Heart left ventricle (tissue), 13 donors: ENCODE measurements around the gene HOXB6.

Experiments
- CTCF ChIP-seq, 12 donors: fragments of 200-600 bp; sonication (generic) in 4 of 12; IDR thresholded peaks; one replicate each; pipeline versions ENCODE4 v1.5.0 to v1.8.0; 2018 to 2022; ENCODE audit warnings: antibody characterized with exemption in 12 of 12, mild to moderate bottlenecking in 5 of 12
- POLR2A ChIP-seq, 2 donors: fragments of 450-650 bp; IDR thresholded peaks; one replicate each; pipeline ENCODE4 v1.6.1; 2017; ENCODE audit warnings: antibody characterized with exemption in 2 of 2, mild to moderate bottlenecking in 2 of 2, moderate library complexity in 2 of 2
- donor health status: ischemic (EF 13 %, LVEDD 7.1; RV severe dilation, severe dysfunction).
- donor health status: DM: no; HTN: yes; CAD: no.
- donor health status: DM: no; HTN: no; CAD: no.
- donor health status: ischemic (EF 25% LVEDD 6.9; RV normal size, moderate dysfunction).
- donor health status: ischemic (EF 25% LVEDD 5.7; RV mildly dilated, moderate dysfunction).
- donor health status: ischemic (EF 35%, LVEDD 5.7; RV mildly dilated, moderate dysfunction).
- donor health status: nonischemic (EF 11% LVEDD 7.7; RV severe dilation, severe dysfunction).
- donor health status: DM: yes; HTN: yes; CAD: no.
- donor health status: PGD.
- donor health status: ischemic (EF 29% LVEDD 5.4; RV normal size, mild dysfunction).
- donor health status: nonischemic (EF 23%, LVEDD 6.1; RV moderate dilation, normal function).

- TF ChIP-seq POLR2A (IDR thresholded peaks at IDR 0.05), result no peak
- no peak for TF ChIP-seq CTCF (IDR thresholded peaks at IDR 0.05)
Observed at GRCh38 chr17:48634493-48635208, 29.9 kb upstream of the HOXB6 start.
